Heart left ventricle (tissue), 16 donors: ENCODE measurements around the gene CHCHD4. TPM values are rescaled to one million over a fixed set of nuclear protein-coding genes. Genes with fewer than 3 reads are reported as not detected.
A peak's percentile ranks its signal among the peaks of the same experiment; 100 is the strongest.

Source experiments
- ATAC-seq, 4 donors: fragments of 200-7000 bp; cut with Tn5 transposase; one replicate each; pipeline ENCODE4 v1.9.1; 2020 to 2022; ENCODE audit warnings: moderate library complexity in 4 of 4, mild to moderate bottlenecking in 3 of 4, moderate number of reproducible peaks in 1 of 4
- DNase-seq, 5 donors: peaks; one replicate each; pipeline ENCODE4 v3.0.0-alpha.2; 2020
- H3K27ac ChIP-seq, 12 donors: fragments of 200-600 bp; sonication (generic) in 4 of 12; one replicate each; pipeline versions ENCODE4 v1.5.0 to v1.8.0; 2016 to 2022; ENCODE audit warnings: mild to moderate bottlenecking in 2 of 12
- H3K27me3 ChIP-seq, 9 donors: fragments of 200-600 bp; sonication (generic) in 2 of 9; one replicate each; pipeline versions ENCODE4 v1.5.1 to v1.8.0; 2016 to 2022; ENCODE audit warnings: mild to moderate bottlenecking in 3 of 9
- H3K36me3 ChIP-seq, 9 donors: fragments of 200-600 bp; sonication (generic) in 2 of 9; one replicate each; pipeline versions ENCODE4 v1.5.0 to v1.8.0; 2018 to 2022; ENCODE audit warnings: mild to moderate bottlenecking in 2 of 9
- H3K4me1 ChIP-seq, 12 donors: fragments of 200-600 bp; sonication (generic) in 4 of 12; one replicate each; pipeline versions ENCODE4 v1.5.0 to v1.8.0; 2016 to 2022; ENCODE audit warnings: mild to moderate bottlenecking in 3 of 12
- H3K4me3 ChIP-seq, 12 donors: fragments of 200-600 bp; sonication (generic) in 4 of 12; one replicate each; pipeline versions ENCODE4 v1.5.0 to v1.8.0; 2017 to 2022; ENCODE audit warnings: mild to moderate bottlenecking in 9 of 12, moderate library complexity in 4 of 12
- H3K9me3 ChIP-seq, 12 donors: fragments of 200-600 bp; sonication (generic) in 4 of 12; one replicate each; pipeline versions ENCODE4 v1.5.0 to v1.8.0; 2016 to 2022; ENCODE audit warnings: mild to moderate bottlenecking in 1 of 12
- CTCF ChIP-seq, 12 donors: fragments of 200-600 bp; sonication (generic) in 4 of 12; IDR thresholded peaks; one replicate each; pipeline versions ENCODE4 v1.5.0 to v1.8.0; 2018 to 2022; ENCODE audit warnings: antibody characterized with exemption in 12 of 12, mild to moderate bottlenecking in 5 of 12
- POLR2A ChIP-seq, 2 donors: fragments of 450-650 bp; IDR thresholded peaks; one replicate each; pipeline ENCODE4 v1.6.1; 2017; ENCODE audit warnings: antibody characterized with exemption in 2 of 2, mild to moderate bottlenecking in 2 of 2, moderate library complexity in 2 of 2
- WGBS, 4 donors: extraction: QIAGEN DNeasy Blood & Tissue Kit in 2 of 4; methylation state at CpG; one replicate each; pipeline versions ENCODE4 v1.1.5 to v1.1.7; 2013 to 2018; 5-methylcytosine and 5-hydroxymethylcytosine counted together
- intact Hi-C, 10 donors: fragments of 100-400 bp; cut with DNase I; formaldehyde crosslinking; loops; one replicate each; pipeline versions ENCODE4 v1.11.1 to v1.14.2; 2022
- polyA plus RNA-seq, 2 donors: library from polyadenylated mRNA; stranded (reverse); fragments of 200-250 nt; gene quantifications; one replicate each; pipeline ENCODE4 v1.2.3, GENCODE V29; 2013
- total RNA-seq, 9 donors: library from RNA; depleted of rRNA in 2 of 9; stranded (reverse); fragments of >200 nt in 2 of 9; fragmentation: NEBNext Ultra II Directional in 3 of 9; extraction: Animal tissue kit (Norgen Biotek cat#: 25700) in 3 of 9; gene quantifications; one replicate each; pipeline versions ENCODE4 v1.1.0 to v1.2.4, GENCODE V29; 2016 to 2023
- donor health status: ischemic (EF 13 %, LVEDD 7.1; RV severe dilation, severe dysfunction).
- donor health status: healthy with polysubstance abuse.
- donor health status: DM: no; HTN: yes; CAD: no.
- donor health status: DM: no; HTN: no; CAD: no.
- donor health status: ischemic (EF 25% LVEDD 6.9; RV normal size, moderate dysfunction).
- donor health status: ischemic (EF 25% LVEDD 5.7; RV mildly dilated, moderate dysfunction).
- donor health status: healthy.
- donor health status: DM: yes; HTN: yes; CAD: no.
- donor health status: ischemic (EF 35%, LVEDD 5.7; RV mildly dilated, moderate dysfunction).
- donor health status: nonischemic (EF 11% LVEDD 7.7; RV severe dilation, severe dysfunction).
- donor health status: DM: yes; HTN: yes; CAD: no.
- donor health status: PGD.
- donor health status: ischemic (EF 29% LVEDD 5.4; RV normal size, mild dysfunction).
- donor health status: nonischemic (EF 23%, LVEDD 6.1; RV moderate dilation, normal function).

CHCHD4 gene
- total and polyA plus RNA-seq, 11 donors, result 14.8 to 31.3 (median 25.9) TPM

- Histone ChIP-seq H3K27me3 (no peaks in the 10 kb centered on the region), H3K4me1 (no peaks in the 10 kb centered on the region), H3K27ac (no peak overlapping the region), H3K9me3 (peaks cover 0 to 16% (median 9%) of the 10 kb centered on the region in 12 donors), H3K4me3 (no peak overlapping the region), H3K36me3 (peaks cover 0 to 99% (median 96%) of the 10 kb centered on the region in 9 donors)
- ATAC-seq (no peak), DNase-seq (no peak)
- intact Hi-C loops, result no loop called here
- 96 to 98% (median 97%) methylated on average over 13 of the region's 13 CpGs for WGBS, 4 donors
- TF ChIP-seq POLR2A (IDR thresholded peaks at IDR 0.05) (no peak), CTCF (IDR thresholded peaks at IDR 0.05) (no peak)
Measured at GRCh38 chr3:14156843-14157561, 32.3 kb upstream of the CHCHD4 start.

- Histone ChIP-seq H3K9me3 (peaks cover 0 to 8% (median 1%) of the 10 kb centered on the region in 12 donors), H3K4me1 (no peaks in the 10 kb centered on the region), H3K36me3 (peaks cover 0 to 99% (median 96%) of the 10 kb centered on the region in 9 donors), H3K27me3 (no peaks in the 10 kb centered on the region), H3K4me3 (no peak overlapping the region), H3K27ac (no peak overlapping the region)
- intact Hi-C loops, result no loop called here
- ATAC-seq (no peak), DNase-seq (no peak)
- no peak for TF ChIP-seq CTCF (IDR thresholded peaks at IDR 0.05)
- TF ChIP-seq POLR2A (IDR thresholded peaks at IDR 0.05), result no peak
- 96 to 98% (median 97%) methylated on average over 7 of the region's 7 CpGs for WGBS, 4 donors
Measured at GRCh38 chr3:14156201-14156600, 31.5 kb upstream of the CHCHD4 start.

GRCh38 chr3:14154895-14155440 lies 30.3 kb upstream of the CHCHD4 start:
- H3K4me1 ChIP-seq, result no peaks in the 10 kb centered on the region
- intact Hi-C loops, result no loop called here
- DNase-seq, result no peak
- WGBS, 4 donors, result 84 to 91% (median 86%) methylated on average over 7 of the region's 7 CpGs
- H3K36me3 ChIP-seq, result peaks cover 0 to 97% (median 88%) of the 10 kb centered on the region in 9 donors
- H3K27ac ChIP-seq, result no peak overlapping the region
- ATAC-seq, result no peak
- H3K27me3 ChIP-seq, result no peaks in the 10 kb centered on the region
- TF ChIP-seq POLR2A (IDR thresholded peaks at IDR 0.05) (no peak), CTCF (IDR thresholded peaks at IDR 0.05) (no peak)
- H3K4me3 ChIP-seq, result no peak overlapping the region
- no peaks in the 10 kb centered on the region for H3K9me3 ChIP-seq

- Histone ChIP-seq H3K36me3 (peaks cover 0 to 93% (median 81%) of the 10 kb centered on the region in 9 donors), H3K27me3 (no peaks in the 10 kb centered on the region), H3K9me3 (no peaks in the 10 kb centered on the region), H3K27ac (no peak overlapping the region), H3K4me1 (no peaks in the 10 kb centered on the region), H3K4me3 (no peak overlapping the region)
- TF ChIP-seq CTCF (IDR thresholded peaks at IDR 0.05) (no peak), POLR2A (IDR thresholded peaks at IDR 0.05) (no peak)
- intact Hi-C loops, result no loop called here
- DNase-seq (peak in 1 of 5 donors; percentile 5), ATAC-seq (no peak)
- 88 to 92% (median 89%) methylated on average over 5 of the region's 5 CpGs for WGBS, 4 donors
Measured at GRCh38 chr3:14154276-14154675, 29.6 kb upstream of the CHCHD4 start.
